ENCODE measurements around the gene DNALI1. TPM values are rescaled to one million over a fixed set of nuclear protein-coding genes. Genes with fewer than 3 reads are reported as not detected.
"Not testable (repeated sequence)": the region's sequence is repeated elsewhere in the genome, so short reads cannot be mapped to it uniquely, and the experiment has no call there.

The DNALI1 gene
- total RNA-seq, 1 donor from 2014 or later, result 36.5 TPM

GRCh38 chr1:37575692-37576091 is 19.0 kb downstream of the DNALI1 start:
- H3K36me3 ChIP-seq, result peaks cover 2% of the 10 kb centered on the region
- no peak overlapping the region for H2AFZ ChIP-seq (replicated peaks)
- H3K9me3 Mint-ChIP-seq, result no peaks in the 10 kb centered on the region
- no peaks in the 10 kb centered on the region for H3K27me3 ChIP-seq
- peaks cover 3% of the 10 kb centered on the region for H4K20me1 ChIP-seq (ENCODE audit: low read depth)
- DNase-seq (ENCODE audit: low spot score), result no peak
- H3K36me3 Mint-ChIP-seq, result peaks cover 28% of the 10 kb centered on the region
- H3K4me2 ChIP-seq, result no peak overlapping the region
- H3K4me3 ChIP-seq, result no peak overlapping the region
- H3K9me3 ChIP-seq (ENCODE audit: low read depth), result no peaks in the 10 kb centered on the region
- H3F3A ChIP-seq (ENCODE audit: low read depth), result no peaks in the 10 kb centered on the region
- H3K27ac Mint-ChIP-seq, result no peak overlapping the region
- no peak overlapping the region for H3K4me3 Mint-ChIP-seq
- no peak for TF ChIP-seq CTCF (IDR thresholded peaks at IDR 0.05)
- TF ChIP-seq EZH2 (IDR thresholded peaks at IDR 0.05), result no peak
- TF ChIP-seq EZH2phosphoT487 (IDR thresholded peaks at IDR 0.05), result no peak
- no peak overlapping the region for H3K9ac ChIP-seq
- H3K79me2 ChIP-seq (ENCODE audit: low read depth), result no peaks in the 10 kb centered on the region
- no peaks in the 10 kb centered on the region for H3K27me3 Mint-ChIP-seq (ENCODE audit: insufficient read depth, low read depth)
- no peaks in the 10 kb centered on the region for H3K4me1 ChIP-seq
- H3K4me1 Mint-ChIP-seq, result no peaks in the 10 kb centered on the region
- H3K27ac ChIP-seq, result no peak overlapping the region

GRCh38 chr1:37584544-37584943 is 27.8 kb downstream of the DNALI1 start:
- H2AFZ ChIP-seq (replicated peaks); H3K9me3 ChIP-seq (ENCODE audit: low read depth); H3K4me2 ChIP-seq; H3K27ac Mint-ChIP-seq; H3K27me3 Mint-ChIP-seq (ENCODE audit: insufficient read depth, low read depth); H3K79me2 ChIP-seq (ENCODE audit: low read depth); H3K9me3 Mint-ChIP-seq; H3K4me3 Mint-ChIP-seq; H3F3A ChIP-seq (ENCODE audit: low read depth); H3K27me3 ChIP-seq; H3K4me1 ChIP-seq; H4K20me1 ChIP-seq (ENCODE audit: low read depth); H3K4me3 ChIP-seq; DNase-seq (ENCODE audit: low spot score); H3K27ac ChIP-seq; H3K4me1 Mint-ChIP-seq; H3K9ac ChIP-seq: not testable (repeated sequence)
- H3K36me3 ChIP-seq, result peaks cover 27% of the 10 kb centered on the region
- H3K36me3 Mint-ChIP-seq, result peaks cover 27% of the 10 kb centered on the region

GRCh38 chr1:37588939-37589338 is 32.2 kb downstream of the DNALI1 start:
- Histone ChIP-seq H3K79me2 (ENCODE audit: low read depth) (peaks cover 17% of the 10 kb centered on the region), H3K4me3 (no peak overlapping the region), H3K9ac (no peak overlapping the region), H3K36me3 (peaks cover 18% of the 10 kb centered on the region), H4K20me1 (ENCODE audit: low read depth) (peaks cover 26% of the 10 kb centered on the region), H3K9me3 (ENCODE audit: low read depth) (no peaks in the 10 kb centered on the region), H3K4me1 (no peaks in the 10 kb centered on the region), H3K27me3 (no peaks in the 10 kb centered on the region), H2AFZ (replicated peaks) (no peak overlapping the region), H3K4me2 (no peak overlapping the region), H3F3A (ENCODE audit: low read depth) (no peaks in the 10 kb centered on the region), H3K27ac (no peak overlapping the region)
- H3K27ac Mint-ChIP-seq, result no peak overlapping the region
- no peaks in the 10 kb centered on the region for H3K27me3 Mint-ChIP-seq (ENCODE audit: insufficient read depth, low read depth)
- H3K4me3 Mint-ChIP-seq, result no peak overlapping the region
- no peak for DNase-seq (ENCODE audit: low spot score)
- peaks cover 25% of the 10 kb centered on the region for H3K36me3 Mint-ChIP-seq
- peaks cover 1% of the 10 kb centered on the region for H3K4me1 Mint-ChIP-seq
- no peaks in the 10 kb centered on the region for H3K9me3 Mint-ChIP-seq
- TF ChIP-seq EZH2 (IDR thresholded peaks at IDR 0.05), result no peak
- no peak for TF ChIP-seq CTCF (IDR thresholded peaks at IDR 0.05)
- no peak for TF ChIP-seq EZH2phosphoT487 (IDR thresholded peaks at IDR 0.05)

- Histone ChIP-seq H3F3A (ENCODE audit: low read depth) (no peaks in the 10 kb centered on the region), H3K4me2 (peak overlapping the region; percentile 91), H3K4me3 (no peak overlapping the region), H3K79me2 (ENCODE audit: low read depth) (peaks cover 35% of the 10 kb centered on the region), H3K27ac (no peak overlapping the region), H3K4me1 (peaks cover 7% of the 10 kb centered on the region), H2AFZ (replicated peaks) (no peak overlapping the region), H3K9me3 (ENCODE audit: low read depth) (no peaks in the 10 kb centered on the region), H3K9ac (no peak overlapping the region), H4K20me1 (ENCODE audit: low read depth) (peaks cover 38% of the 10 kb centered on the region), H3K27me3 (peaks cover 27% of the 10 kb centered on the region), H3K36me3 (no peaks in the 10 kb centered on the region)
- Mint-ChIP-seq H3K27ac (no peak overlapping the region), H3K4me1 (peaks cover 28% of the 10 kb centered on the region), H3K9me3 (no peaks in the 10 kb centered on the region), H3K36me3 (peaks cover 13% of the 10 kb centered on the region), H3K27me3 (ENCODE audit: insufficient read depth, low read depth) (peaks cover 6% of the 10 kb centered on the region), H3K4me3 (peak overlapping the region; percentile 64)
- no peak for DNase-seq (ENCODE audit: low spot score)
- TF ChIP-seq CTCF (IDR thresholded peaks at IDR 0.05), result no peak
- no peak for TF ChIP-seq EZH2phosphoT487 (IDR thresholded peaks at IDR 0.05)
- TF ChIP-seq EZH2 (IDR thresholded peaks at IDR 0.05), result no peak
These were observed 37.0 kb downstream of the DNALI1 start for GRCh38 chr1:37593726-37594125.

Data from neural progenitor cell (in vitro differentiated cells).